Loucy (cell line): ENCODE data around the gene NCBP1.

ENCODE experiments used
- H2AFZ ChIP-seq: fragments of 200-600 bp; sonication (generic); 2 replicates; pipeline ENCODE4 v1.6.0; 2016; ENCODE audit warnings: antibody characterized with exemption, mild to moderate bottlenecking, low read length, moderate library complexity
- H3F3A ChIP-seq: fragments of 200-600 bp; 2 replicates; pipeline ENCODE4 v1.6.0; 2016; ENCODE audit warnings: antibody characterized with exemption, low read depth, mild to moderate bottlenecking
- H3K27me3 ChIP-seq: fragments of 200-600 bp; sonication (generic); 2 replicates; pipeline ENCODE4 v1.6.1; 2014; ENCODE audit warnings: low read length, mild to moderate bottlenecking; ENCODE audit not compliant: insufficient read depth, poor library complexity, severe bottlenecking
- H3K36me3 ChIP-seq: fragments of 200-600 bp; sonication (generic); 2 replicates; pipeline ENCODE4 v1.6.1; 2016; ENCODE audit warnings: low read length; ENCODE audit not compliant: insufficient read depth
- H3K4me1 ChIP-seq: fragments of 200-600 bp; sonication (generic); 2 replicates; pipeline ENCODE4 v1.5.1; 2014; ENCODE audit warnings: low read length, mild to moderate bottlenecking; ENCODE audit not compliant: insufficient read depth, poor library complexity, severe bottlenecking
- H3K4me2 ChIP-seq: fragments of 200-600 bp; sonication (generic); 2 replicates; pipeline ENCODE4 v1.6.0; 2014; ENCODE audit warnings: antibody characterized with exemption, low read length, low read depth, mild to moderate bottlenecking; ENCODE audit not compliant: poor library complexity, severe bottlenecking
- H3K4me3 ChIP-seq: fragments of 200-600 bp; sonication (generic); 2 replicates; pipeline ENCODE4 v1.5.1; 2014; ENCODE audit warnings: low read length, mild to moderate bottlenecking, mixed read lengths; ENCODE audit not compliant: poor library complexity, severe bottlenecking
- H3K79me2 ChIP-seq: fragments of 200-600 bp; sonication (generic); 2 replicates; pipeline ENCODE4 v1.6.1; 2014; ENCODE audit warnings: low read length; ENCODE audit not compliant: insufficient read depth
- H3K9ac ChIP-seq: fragments of 200-600 bp; sonication (generic); 2 replicates; pipeline ENCODE4 v1.6.0; 2014; ENCODE audit warnings: mild to moderate bottlenecking, low read depth, low read length, moderate library complexity; ENCODE audit not compliant: poor library complexity, severe bottlenecking
- H3K9me2 ChIP-seq: fragments of 200-600 bp; sonication (generic); replicated peaks from 2 replicates; pipeline ENCODE4 v1.6.1; 2016; ENCODE audit warnings: low read depth, low read length, mixed read lengths
- H3K9me3 ChIP-seq: fragments of 200-600 bp; sonication (generic); 2 replicates; pipeline ENCODE4 v1.6.1; 2014; ENCODE audit warnings: mild to moderate bottlenecking, antibody characterized with exemption, low read length, low read depth; ENCODE audit not compliant: insufficient read depth
- H4K20me1 ChIP-seq: fragments of 200-600 bp; sonication (generic); 2 replicates; pipeline ENCODE4 v1.6.0; 2014; ENCODE audit warnings: antibody characterized with exemption, low read length, mild to moderate bottlenecking; ENCODE audit not compliant: insufficient read depth, poor library complexity, severe bottlenecking
- CTCF ChIP-seq: fragments of 200-600 bp; sonication (generic); conservative IDR thresholded peaks from 2 replicates; pipeline ENCODE4 v1.5.1; 2014; ENCODE audit warnings: mild to moderate bottlenecking, antibody characterized with exemption, low read length
- EZH2phosphoT487 ChIP-seq: fragments of 200-600 bp; IDR thresholded peaks from 2 replicates; pipeline ENCODE4 v1.6.1; 2018; ENCODE audit warnings: antibody characterized with exemption, mild to moderate bottlenecking, moderate library complexity, borderline replicate concordance

Gene NCBP1

GRCh38 chr9:97714435-97714834 lies 80.8 kb downstream of the NCBP1 start:
- Histone ChIP-seq H3F3A (no peaks in the 10 kb centered on the region), H3K9me2 (no peaks in the 10 kb centered on the region), H2AFZ (no peak overlapping the region), H3K4me3 (no peak overlapping the region), H3K36me3 (no peaks in the 10 kb centered on the region), H4K20me1 (no peaks in the 10 kb centered on the region), H3K4me2 (no peak overlapping the region), H3K4me1 (peaks cover 15% of the 10 kb centered on the region), H3K9ac (no peak overlapping the region), H3K27me3 (peaks cover 53% of the 10 kb centered on the region), H3K9me3 (no peaks in the 10 kb centered on the region), H3K79me2 (no peaks in the 10 kb centered on the region)
- TF ChIP-seq CTCF: no peak
- no peak for TF ChIP-seq EZH2phosphoT487

GRCh38 chr9:97717866-97718265 lies 84.2 kb downstream of the NCBP1 start:
- TF ChIP-seq EZH2phosphoT487 (no peak), CTCF (no peak)
- H3K9me2 ChIP-seq: no peaks in the 10 kb centered on the region
- no peaks in the 10 kb centered on the region for H4K20me1 ChIP-seq
- H3K27me3 ChIP-seq: peaks cover 43% of the 10 kb centered on the region
- H3F3A ChIP-seq: no peaks in the 10 kb centered on the region
- no peaks in the 10 kb centered on the region for H3K36me3 ChIP-seq
- H3K4me3 ChIP-seq: no peak overlapping the region
- H3K9me3 ChIP-seq: no peaks in the 10 kb centered on the region
- H3K79me2 ChIP-seq: no peaks in the 10 kb centered on the region
- no peak overlapping the region for H3K4me2 ChIP-seq
- H3K4me1 ChIP-seq: peaks cover 4% of the 10 kb centered on the region
- no peak overlapping the region for H3K9ac ChIP-seq
- H2AFZ ChIP-seq: no peak overlapping the region

GRCh38 chr9:97721396-97721795 lies 87.8 kb downstream of the NCBP1 start:
- peaks cover 22% of the 10 kb centered on the region for H3K27me3 ChIP-seq
- no peak overlapping the region for H2AFZ ChIP-seq
- no peaks in the 10 kb centered on the region for H3K36me3 ChIP-seq
- no peak overlapping the region for H3K4me2 ChIP-seq
- no peaks in the 10 kb centered on the region for H3K4me1 ChIP-seq
- H4K20me1 ChIP-seq: no peaks in the 10 kb centered on the region
- no peak overlapping the region for H3K9ac ChIP-seq
- H3K9me2 ChIP-seq: no peaks in the 10 kb centered on the region
- no peaks in the 10 kb centered on the region for H3K9me3 ChIP-seq
- no peaks in the 10 kb centered on the region for H3F3A ChIP-seq
- TF ChIP-seq EZH2phosphoT487 (no peak), CTCF (no peak)
- no peak overlapping the region for H3K4me3 ChIP-seq
- H3K79me2 ChIP-seq: no peaks in the 10 kb centered on the region
